ENCODE results near the gene ADAMTSL1.

ADAMTSL1 gene

GRCh38 chr9:18499062-18499461, 25.1 kb downstream of the ADAMTSL1 start:
- Histone ChIP-seq H3K27ac (ENCODE audit: extremely low read depth, low read depth, low read length) (no peak overlapping the region), H3K9me3 (ENCODE audit: control insufficient read depth, insufficient read depth, low read depth, low read length) (no peaks in the 10 kb centered on the region), H3K36me3 (ENCODE audit: control insufficient read depth in 2 of 2, insufficient read depth in 1 of 2, low read length in 2 of 2) (no peaks in the 10 kb centered on the region), H3K4me3 (ENCODE audit: low read depth, low read length) (no peak overlapping the region), H3K4me1 (ENCODE audit: control insufficient read depth, insufficient read depth, low read length) (peaks cover 6% of the 10 kb centered on the region)
- TF ChIP-seq ZNF677 (tag by site-specific recombination; IDR thresholded peaks at IDR 0.05) (no peak), YY1 (tag by site-specific recombination; IDR thresholded peaks at IDR 0.05) (no peak), ZNF701 (tag by site-specific recombination; IDR thresholded peaks at IDR 0.05) (no peak), GFI1B (tag by site-specific recombination; IDR thresholded peaks at IDR 0.05) (no peak), ZNF555 (tag by site-specific recombination; conservative IDR thresholded peaks at IDR 0.05) (no peak), YY2 (tag by site-specific recombination; IDR thresholded peaks at IDR 0.05) (no peak), MYNN (tag by site-specific recombination; IDR thresholded peaks at IDR 0.05; ENCODE audit: borderline replicate concordance) (no peak), ZNF23 (tag by site-specific recombination; IDR thresholded peaks at IDR 0.05; ENCODE audit: borderline replicate concordance) (no peak)
- ChIA-PET POLR2A (interaction anchor here (1.2 to 1.6 kb wide), 2 partner anchors 8 to 478 kb away, joined by 4 to 8 read pairs; no protein-coding TSS in a partner anchor), CTCF (interaction anchor here (0.6 to 1.8 kb wide), 3 partner anchors 9 to 56 kb away, joined by 3 to 5 read pairs (median 4); no protein-coding TSS in a partner anchor)

GRCh38 chr9:18499980-18500379, 26.0 kb downstream of the ADAMTSL1 start:
- CTCF ChIA-PET, result interaction anchor here (1.3 to 1.8 kb wide), 3 partner anchors 10 to 173 kb away, joined by 3 to 5 read pairs (median 4); no protein-coding TSS in a partner anchor
- no peaks in the 10 kb centered on the region for H3K36me3 ChIP-seq (ENCODE audit: control insufficient read depth in 2 of 2, insufficient read depth in 1 of 2, low read length in 2 of 2)
- no peaks in the 10 kb centered on the region for H3K9me3 ChIP-seq (ENCODE audit: control insufficient read depth, insufficient read depth, low read depth, low read length)
- H3K27ac ChIP-seq (ENCODE audit: extremely low read depth, low read depth, low read length), result no peak overlapping the region
- POLR2A ChIA-PET, result interaction anchor here (0.6 to 1.6 kb wide), 3 partner anchors 9 to 706 kb away, joined by 4 to 8 read pairs (median 4); no protein-coding TSS in a partner anchor
- peaks cover 6% of the 10 kb centered on the region for H3K4me1 ChIP-seq (ENCODE audit: control insufficient read depth, insufficient read depth, low read length)
- no peak overlapping the region for H3K4me3 ChIP-seq (ENCODE audit: low read depth, low read length)
- TF ChIP-seq SCRT2 (tag by site-specific recombination; IDR thresholded peaks at IDR 0.05), result peak; percentile 68
- 0 out of 2 replicates have a peak, but pooled peaks have one; percentile 43 for TF ChIP-seq ZBTB44 (tag by site-specific recombination; IDR thresholded peaks at IDR 0.05)
- no peak for TF ChIP-seq ZNF223 (tag by site-specific recombination; IDR thresholded peaks at IDR 0.05)
- TF ChIP-seq ZNF426 (tag by site-specific recombination; IDR thresholded peaks at IDR 0.05), result no peak
- TF ChIP-seq GFI1B (tag by site-specific recombination; IDR thresholded peaks at IDR 0.05), result no peak
- TF ChIP-seq PRDM6 (tag by site-specific recombination; IDR thresholded peaks at IDR 0.05), result peak; percentile 62
- 0 out of 2 replicates have a peak, but pooled peaks have one; percentile 37 for TF ChIP-seq REST (tag by site-specific recombination; IDR thresholded peaks at IDR 0.05)
- no peak for TF ChIP-seq PRDM10 (tag by site-specific recombination; IDR thresholded peaks at IDR 0.05)
- TF ChIP-seq GLI2 (tag by site-specific recombination; IDR thresholded peaks at IDR 0.05; ENCODE audit: borderline replicate concordance, low read depth), result no peak
- TF ChIP-seq ZXDB (tag by site-specific recombination; IDR thresholded peaks at IDR 0.05), result 0 out of 2 replicates have a peak, but pooled peaks have one; percentile 48
- 0 out of 2 replicates have a peak, but pooled peaks have one; percentile 16 for TF ChIP-seq ZNF366 (tag by site-specific recombination; conservative IDR thresholded peaks at IDR 0.05)
- TF ChIP-seq ZNF707 (tag by site-specific recombination; IDR thresholded peaks at IDR 0.05), result no peak
- TF ChIP-seq FEZF1 (tag by site-specific recombination; IDR thresholded peaks at IDR 0.05), result peak; percentile 91
- peak; percentile 79 for TF ChIP-seq ZNF843 (tag by site-specific recombination; IDR thresholded peaks at IDR 0.05)
- no peak for TF ChIP-seq ZNF791 (tag by site-specific recombination; IDR thresholded peaks at IDR 0.05)
- TF ChIP-seq ELK4 (IDR thresholded peaks at IDR 0.05; ENCODE audit: borderline replicate concordance, low read depth, low read length), result no peak
